GM12878 (cell line): Measurements from ENCODE around the gene PAIP2. TPM values are rescaled to one million over a fixed set of nuclear protein-coding genes. Genes with fewer than 3 reads are reported as not detected.

Experiments
- ATAC-seq: fragments of 200-7000 bp; cut with Tn5 transposase; 3 replicates; pipeline ENCODE4 v1.9.1; 2020; ENCODE audit warnings: mild to moderate bottlenecking, moderate library complexity
- BruUV-seq: library from RNA; stranded (reverse); fragments of 400-500 nt; replicated peaks from 2 replicates; lab custom pipeline; 2021; lab: Mats Ljungman, UMichigan
- CTCF ChIA-PET: fragments of 300-600 bp; sonication (Branson Sonifier 250); formaldehyde crosslinking; extraction: SDS; loops from one replicate; lab custom pipeline; 2021; ENCODE audit warnings: inconsistent platforms; lab: Yijun Ruan, JAX
- POLR2A ChIA-PET: fragments of 350-600 bp; formaldehyde crosslinking; extraction: SDS; loops from one replicate; lab custom pipeline; 2021; ENCODE audit warnings: inconsistent platforms; lab: Charles Lee
- RAD21 ChIA-PET: fragments of 300-600 bp; sonication (Branson Sonifier 250); formaldehyde crosslinking; loops from one replicate; lab custom pipeline; 2023; ENCODE audit warnings: antibody characterized with exemption; ENCODE audit not compliant: unreplicated experiment; lab: Charles Lee
- SMC1A ChIA-PET: fragments of 300-600 bp; sonication (Branson Sonifier 250); formaldehyde crosslinking; loops from one replicate; lab custom pipeline; 2023; ENCODE audit not compliant: unreplicated experiment, uncharacterized antibody; lab: Charles Lee
- DNase-seq: peaks from one replicate; pipeline ENCODE4 v3.0.0-alpha.2; 2011; ENCODE audit warnings: low read depth, low spot score
- FAIRE-seq: peaks from 3 replicates; lab custom pipeline; 2011; peaks lifted over from hg19 to GRCh38; lab: Jason Lieb, UNC
- H2AFZ ChIP-seq: 2 replicates; pipeline ENCODE4 v1.6.0; 2011; ENCODE audit warnings: low read depth, low read length, control low read depth; ENCODE audit not compliant: control insufficient read depth
- H3K27ac ChIP-seq: 2 replicates; pipeline ENCODE4 v1.5.1; 2011; ENCODE audit warnings: control low read depth; ENCODE audit not compliant: control insufficient read depth, insufficient read depth
- H3K27me3 ChIP-seq, 2 experiments: replicated peaks in 1 of 2; 2 replicates each; pipeline versions ENCODE4 v1.6.0 to v1.6.1; 2011; ENCODE audit warnings: low read length in 1 of 2; ENCODE audit not compliant: control insufficient read depth in 2 of 2, insufficient read depth in 2 of 2
- H3K36me3 ChIP-seq, 2 experiments: 2 replicates each; pipeline ENCODE4 v1.5.1; 2011; ENCODE audit warnings: low read length in 1 of 2; ENCODE audit not compliant: control insufficient read depth in 2 of 2, insufficient read depth in 2 of 2
- H3K4me1 ChIP-seq: 2 replicates; pipeline ENCODE4 v1.6.1; 2011; ENCODE audit warnings: mild to moderate bottlenecking, low read length, moderate library complexity, mixed read lengths; ENCODE audit not compliant: control insufficient read depth, insufficient read depth
- H3K4me2 ChIP-seq: 2 replicates; pipeline ENCODE4 v1.6.0; 2011; ENCODE audit warnings: control low read depth; ENCODE audit not compliant: control insufficient read depth, insufficient read depth
- H3K4me3 ChIP-seq: fragments of 200-600 bp; sonication (generic); 2 replicates; pipeline ENCODE4 v1.5.1; 2016
- H3K79me2 ChIP-seq: 2 replicates; pipeline ENCODE4 v1.6.0; 2011; ENCODE audit warnings: low read length; ENCODE audit not compliant: control insufficient read depth, insufficient read depth
- H3K9ac ChIP-seq: 2 replicates; pipeline ENCODE4 v1.8.0; 2011; ENCODE audit warnings: low read length, control low read depth, mixed read lengths; ENCODE audit not compliant: control insufficient read depth, insufficient read depth
- H3K9me3 ChIP-seq: replicated peaks from 3 replicates; pipeline ENCODE4 v1.5.1; 2011; ENCODE audit warnings: mild to moderate bottlenecking, low read length; ENCODE audit not compliant: control insufficient read depth, insufficient read depth
- H4K20me1 ChIP-seq: 2 replicates; pipeline ENCODE4 v1.6.0; 2011; ENCODE audit not compliant: control insufficient read depth, insufficient read depth
- ATF3 ChIP-seq: IDR thresholded peaks from 2 replicates; pipeline ENCODE4 v1.6.1; 2011; ENCODE audit warnings: low read depth, mild to moderate bottlenecking, low read length, moderate library complexity, borderline replicate concordance; ENCODE audit errors: extremely low read depth
- BCL11A ChIP-seq: IDR thresholded peaks from 2 replicates; pipeline ENCODE4 v1.6.1; 2011; ENCODE audit warnings: low read depth, low read length
- CEBPZ ChIP-seq: fragments of 150-350 bp; IDR thresholded peaks from 2 replicates; pipeline ENCODE4 v1.6.1; 2016; ENCODE audit warnings: low read depth, low read length
- KDM1A ChIP-seq: fragments of 200-600 bp; sonication (generic); IDR thresholded peaks from 2 replicates; pipeline ENCODE4 v1.6.1; 2016; ENCODE audit warnings: borderline replicate concordance
- LARP7 ChIP-seq: fragments of 450-650 bp; IDR thresholded peaks from 2 replicates; pipeline ENCODE4 v1.6.1; 2017; ENCODE audit warnings: mild to moderate bottlenecking
- MEF2A ChIP-seq: IDR thresholded peaks from 2 replicates; pipeline ENCODE4 v1.6.1; 2011; ENCODE audit warnings: low read depth, mild to moderate bottlenecking, low read length, moderate library complexity; ENCODE audit not compliant: insufficient read depth
- RUNX3 ChIP-seq: IDR thresholded peaks from 2 replicates; pipeline ENCODE4 v1.6.1; 2012; ENCODE audit warnings: low read length, inconsistent platforms
- SMC3 ChIP-seq: IDR thresholded peaks from 2 replicates; pipeline ENCODE4 v1.6.1; 2011; ENCODE audit warnings: low read length, improper control_type of control experiment, borderline replicate concordance
- ZNF274 ChIP-seq: IDR thresholded peaks from one replicate; pipeline ENCODE4 v1.8.0; 2011; ENCODE audit not compliant: insufficient read length, insufficient read depth
- WGBS: methylation state at CpG from one replicate; pipeline ENCODE4 v1.1.6; 2016; ENCODE audit warnings: low lambda C conversion rate; ENCODE audit not compliant: insufficient replicate concordance, insufficient coverage; ENCODE audit errors: missing lambda C conversion rate; 5-methylcytosine and 5-hydroxymethylcytosine counted together
- in situ Hi-C: fragments of 300-500 bp; cut with MboI; formaldehyde crosslinking; loops from 9 replicates; pipeline ENCODE4 v1.14.3; 2018; ENCODE audit warnings: mixed read lengths
- intact Hi-C: fragments of 100-400 bp; cut with micrococcal nuclease; formaldehyde crosslinking; loops from one replicate; pipeline ENCODE4 v1.14.2; 2022; ENCODE audit not compliant: unreplicated experiment
- polyA plus RNA-seq, 11 experiments: library from polyadenylated mRNA; depleted of rRNA in 4 of 11; unstranded in 6 of 11; stranded (reverse) in 5 of 11; fragments of >200 nt; fragmentation: Nextera tagmentation in 4 of 11; fragmentation: Illumina TruSeq in 1 of 11; extraction: Ambion mirVana in 4 of 11; extraction: Trizol in 1 of 11; gene quantifications; 1 replicate in 1 of 11; 2 replicates in 10 of 11; pipeline versions ENCODE4 v1.2.1 to v1.2.3, GENCODE V29; 2011 to 2016; ENCODE audit warnings: inconsistent platforms in 2 of 11, missing spikeins in 2 of 11, low read depth in 1 of 11
- total RNA-seq, 4 experiments: library from RNA; depleted of rRNA in 3 of 4; stranded (reverse); fragments of >200 nt in 3 of 4; fragmentation: Illumina TruSeq in 1 of 4; extraction: Trizol in 1 of 4; gene quantifications; 2 replicates each; pipeline versions ENCODE4 v1.2.1 to v1.2.3, GENCODE V29; 2013 to 2021

PAIP2 gene
- total and polyA plus RNA-seq, 10 of the 15 experiments (the other 5 are each of a cell fraction or from before 2014, with no cell fraction given), result 49.9 to 154 (median 102) TPM

- no peak for TF ChIP-seq ATF3
- no peak for TF ChIP-seq CEBPZ
- no peak for TF ChIP-seq MEF2A
- TF ChIP-seq LARP7, result no peak
- TF ChIP-seq KDM1A, result no peak
- no peak for TF ChIP-seq SMC3
- no peak for TF ChIP-seq BCL11A
- TF ChIP-seq RUNX3, result no peak
- TF ChIP-seq ZNF274, result no peak
- TF ChIP-seq, all 136 proteins: peak for 0
- intact Hi-C loops (no loop called here), in situ Hi-C loops (no loop called here)
- ChIA-PET POLR2A (interaction anchor here (0.7 to 2.8 kb wide), 6 partner anchors 9 to 241 kb away, joined by 3 to 7 read pairs (median 3); no protein-coding TSS in a partner anchor), RAD21 (no interaction called here), SMC1A (interaction anchor here (0.6 to 1.6 kb wide), 9 partner anchors 10 to 138 kb away, joined by 3 to 8 read pairs (median 4); no protein-coding TSS in a partner anchor), CTCF (interaction anchor here (1.3 to 3.1 kb wide), 4 partner anchors 9 to 202 kb away, joined by 5 to 18 read pairs (median 8); no protein-coding TSS in a partner anchor)
- Histone ChIP-seq H3K36me3 (no peaks in the 10 kb centered on the region), H2AFZ (no peak overlapping the region), H3K4me3 (no peak overlapping the region), H3K9me3 (no peaks in the 10 kb centered on the region), H3K79me2 (no peaks in the 10 kb centered on the region), H3K27ac (no peak overlapping the region), H4K20me1 (no peaks in the 10 kb centered on the region), H3K4me1 (peaks cover 30% of the 10 kb centered on the region), H3K27me3 (no peaks in the 10 kb centered on the region), H3K4me2 (no peak overlapping the region), H3K9ac (no peak overlapping the region)
- FAIRE-seq (no peak), DNase-seq (no peak), ATAC-seq (no peak)
- BruUV-seq, result no TSS peak
- 77% methylated on average over 17 of the region's 17 CpGs for WGBS
Measured at GRCh38 chr5:139410993-139411828, 69.6 kb downstream of the PAIP2 start.
